ENCODE data around the gene CD180.

DNA sequence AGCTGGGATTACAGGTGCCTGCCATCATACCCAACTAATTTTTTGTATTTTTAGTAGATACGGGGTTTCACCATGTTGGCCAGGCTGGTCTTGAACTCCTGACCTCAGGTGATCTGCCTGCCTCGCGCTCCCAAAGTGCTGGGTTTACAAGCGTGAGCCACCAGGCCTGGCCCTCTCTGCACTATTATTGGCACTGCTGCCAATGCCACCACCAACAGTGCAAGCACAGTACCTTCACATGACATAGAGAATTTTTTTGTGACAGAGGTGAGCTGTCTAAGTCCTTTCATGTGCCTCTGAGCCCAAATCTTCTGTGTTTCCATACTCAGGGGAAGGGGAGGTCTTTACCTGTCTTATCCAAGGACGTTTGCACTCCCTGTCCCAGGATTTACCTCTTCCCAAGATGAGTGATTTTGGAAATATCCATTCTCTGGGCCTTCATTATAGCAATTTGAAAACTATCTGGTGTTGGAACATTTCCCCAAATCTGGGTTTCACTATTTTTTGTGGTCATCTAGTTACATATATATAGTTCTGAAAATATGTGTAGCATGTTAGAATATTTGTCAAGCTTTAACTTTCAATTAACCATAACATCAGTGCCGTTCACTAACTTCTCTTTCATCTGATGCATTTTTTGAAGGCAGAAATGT lies 5.4 kb upstream of the CD180 start:
- TF ChIP-seq, protein P1, sequence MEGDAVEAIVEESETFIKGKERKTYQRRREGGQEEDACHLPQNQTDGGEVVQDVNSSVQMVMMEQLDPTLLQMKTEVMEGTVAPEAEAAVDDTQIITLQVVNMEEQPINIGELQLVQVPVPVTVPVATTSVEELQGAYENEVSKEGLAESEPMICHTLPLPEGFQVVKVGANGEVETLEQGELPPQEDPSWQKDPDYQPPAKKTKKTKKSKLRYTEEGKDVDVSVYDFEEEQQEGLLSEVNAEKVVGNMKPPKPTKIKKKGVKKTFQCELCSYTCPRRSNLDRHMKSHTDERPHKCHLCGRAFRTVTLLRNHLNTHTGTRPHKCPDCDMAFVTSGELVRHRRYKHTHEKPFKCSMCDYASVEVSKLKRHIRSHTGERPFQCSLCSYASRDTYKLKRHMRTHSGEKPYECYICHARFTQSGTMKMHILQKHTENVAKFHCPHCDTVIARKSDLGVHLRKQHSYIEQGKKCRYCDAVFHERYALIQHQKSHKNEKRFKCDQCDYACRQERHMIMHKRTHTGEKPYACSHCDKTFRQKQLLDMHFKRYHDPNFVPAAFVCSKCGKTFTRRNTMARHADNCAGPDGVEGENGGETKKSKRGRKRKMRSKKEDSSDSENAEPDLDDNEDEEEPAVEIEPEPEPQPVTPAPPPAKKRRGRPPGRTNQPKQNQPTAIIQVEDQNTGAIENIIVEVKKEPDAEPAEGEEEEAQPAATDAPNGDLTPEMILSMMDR (IDR thresholded peaks at IDR 0.05 in 4 of 5, conservative IDR thresholded peaks at IDR 0.05 in 1 of 5), result no peak
- TF ChIP-seq POLR2A (IDR thresholded peaks at IDR 0.05), result no peak

All from gastrocnemius medialis (tissue), 4 donors.